NCI-H82 treated with DMSO at 0.1 percent for 48 hours (cell line): Measurements from ENCODE around the gene CARD18.

Experiments
- DNase-seq: peaks from one replicate; lab custom pipeline; 2025; ENCODE audit not compliant: unreplicated experiment; lab: John Stamatoyannopoulos, UW

The CARD18 gene

DNA sequence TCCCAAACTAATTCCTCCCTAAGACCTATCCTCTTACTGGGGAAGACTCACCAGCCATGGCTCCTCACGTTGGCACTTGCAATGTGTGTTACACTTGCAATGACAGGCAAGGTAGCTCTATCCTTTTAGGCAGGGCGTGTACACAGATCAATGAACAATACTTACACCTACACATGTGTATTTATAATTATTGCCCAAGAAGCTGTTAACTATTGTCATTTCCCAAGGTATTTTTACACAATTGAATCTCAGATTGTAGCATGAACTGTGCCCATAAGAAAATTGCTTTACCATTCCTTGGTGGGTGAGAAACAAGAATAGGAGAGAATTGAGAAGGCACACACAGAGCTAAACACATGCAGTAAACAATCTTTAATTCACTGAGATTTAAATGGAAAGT, at the start of gene CARD18:
Gene CARD18, minus strand, starts transcription at position 101 of the 400 bp plus-strand sequence. Its CDS starts 43 bp downstream, at position 58.
- DNase-seq, result no peak

DNA sequence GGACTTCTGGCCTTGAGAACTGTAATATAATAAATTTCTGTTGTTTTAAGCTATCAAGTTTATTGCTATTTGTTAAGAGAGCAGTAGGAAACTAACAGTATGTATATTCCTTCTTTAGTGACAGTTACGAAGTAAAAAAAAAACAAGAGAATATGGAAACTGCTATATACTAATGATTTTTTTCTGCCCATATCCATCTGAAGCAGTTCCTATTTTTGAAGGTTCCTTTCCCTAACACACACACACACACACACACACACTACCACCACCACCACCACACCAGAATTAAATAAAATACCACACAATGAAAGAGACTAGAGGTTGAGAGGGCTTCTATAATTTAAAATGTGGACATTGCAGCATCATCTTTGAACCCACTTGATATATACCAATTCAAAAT, 44.4 kb upstream of the CARD18 start:
- no peak for DNase-seq

- DNase-seq, result no peak
Observed at GRCh38 chr11:105183426-105183825, 43.9 kb upstream of the CARD18 start.

GRCh38 chr11:105181521-105181920, 42.0 kb upstream of the CARD18 start:
- DNase-seq, result no peak

GRCh38 chr11:105181100-105181499, 41.5 kb upstream of the CARD18 start:
- no peak for DNase-seq

DNA sequence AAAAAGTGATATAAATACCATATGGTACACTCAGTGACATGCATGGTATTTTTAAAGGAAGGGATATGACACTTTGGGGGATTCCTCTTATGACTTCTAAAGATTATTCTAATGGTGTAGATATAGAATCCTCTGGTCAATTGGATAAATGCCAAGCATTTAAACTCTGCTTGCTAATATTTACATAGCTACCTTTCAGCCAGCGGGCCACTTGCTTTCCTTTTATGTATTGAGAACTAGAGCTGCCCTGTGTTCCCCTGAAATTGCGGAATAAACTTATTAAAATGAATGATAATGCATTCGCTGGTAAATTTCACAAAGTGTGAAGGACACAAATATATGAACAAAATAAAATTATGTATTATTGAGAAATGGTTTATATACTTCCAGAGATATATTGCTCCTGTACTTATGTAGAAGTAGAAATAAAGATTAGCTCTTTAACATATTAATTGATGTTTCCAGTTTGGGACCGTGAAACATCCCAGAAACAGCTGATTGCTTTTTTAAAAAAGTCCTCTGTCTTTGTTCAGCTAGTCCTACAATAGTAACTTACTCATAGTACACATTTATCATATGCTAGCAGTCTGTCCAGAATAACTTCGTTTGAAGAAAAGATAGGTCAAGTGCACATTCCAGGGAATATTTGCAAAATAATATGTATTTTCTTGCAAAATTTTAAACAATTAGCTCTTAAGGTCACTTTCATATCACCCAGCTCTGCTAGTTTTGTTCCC, 40.1 kb upstream of the CARD18 start:
- DNase-seq, result no peak

DNA sequence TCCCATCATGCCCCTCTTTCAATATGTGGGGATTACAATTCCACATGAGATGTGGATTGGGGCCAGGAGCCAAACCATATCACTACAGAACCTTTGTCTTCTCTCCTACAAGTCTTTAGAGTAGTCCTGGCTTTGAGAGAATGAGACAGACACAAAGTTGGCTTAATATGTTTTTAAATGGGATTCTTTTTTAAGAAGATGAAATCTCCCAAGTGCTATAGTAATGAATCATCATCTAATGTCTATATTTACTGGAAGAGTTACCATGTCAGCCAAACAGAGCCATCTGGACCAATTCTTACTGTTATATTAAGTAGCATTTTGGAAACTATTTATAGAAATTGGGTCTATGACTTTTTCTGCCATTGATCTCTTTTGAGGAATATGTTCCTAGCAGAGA, 38.1 kb upstream of the CARD18 start:
- no peak for DNase-seq

- DNase-seq, result no peak
Observed at GRCh38 chr11:105168457-105168856, 28.9 kb upstream of the CARD18 start.

DNA sequence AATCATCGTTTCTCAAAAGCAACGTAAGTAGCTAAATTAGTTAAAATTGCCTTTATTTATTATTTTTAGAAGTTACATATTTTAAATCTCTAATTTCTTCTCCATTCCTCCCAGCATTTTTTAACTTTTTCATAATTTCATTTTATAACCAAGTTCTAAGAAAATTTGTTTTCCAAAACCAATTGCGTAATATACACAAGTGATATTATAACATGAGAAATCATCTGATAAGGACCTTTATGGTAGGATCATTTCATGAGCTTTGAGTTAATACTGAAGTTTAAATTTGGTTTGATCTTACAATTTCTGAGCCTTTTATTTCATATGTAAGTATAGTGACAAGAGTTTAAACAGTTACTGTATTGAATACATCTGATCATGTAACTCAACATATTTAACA, 27.7 kb upstream of the CARD18 start:
- no peak for DNase-seq

DNA sequence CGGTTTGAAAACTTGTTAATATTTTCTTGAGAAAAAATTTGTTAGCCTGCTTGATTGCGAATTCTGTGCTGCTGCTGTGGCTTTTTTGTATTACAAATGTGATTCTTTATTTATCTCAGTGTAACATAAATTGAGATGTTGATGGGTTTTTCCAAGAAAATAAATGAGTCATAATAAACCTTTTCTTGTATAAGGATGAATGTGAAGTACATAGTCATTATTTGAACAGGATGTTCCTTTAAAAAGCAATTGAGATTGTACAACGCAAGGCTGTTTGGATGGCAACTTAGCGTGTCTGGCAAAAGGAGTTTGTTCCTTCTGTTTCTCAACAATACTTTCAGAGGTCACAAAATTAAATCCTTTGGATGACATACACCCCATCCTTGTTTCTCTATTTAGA, 24.6 kb upstream of the CARD18 start:
- DNase-seq, result no peak

DNA sequence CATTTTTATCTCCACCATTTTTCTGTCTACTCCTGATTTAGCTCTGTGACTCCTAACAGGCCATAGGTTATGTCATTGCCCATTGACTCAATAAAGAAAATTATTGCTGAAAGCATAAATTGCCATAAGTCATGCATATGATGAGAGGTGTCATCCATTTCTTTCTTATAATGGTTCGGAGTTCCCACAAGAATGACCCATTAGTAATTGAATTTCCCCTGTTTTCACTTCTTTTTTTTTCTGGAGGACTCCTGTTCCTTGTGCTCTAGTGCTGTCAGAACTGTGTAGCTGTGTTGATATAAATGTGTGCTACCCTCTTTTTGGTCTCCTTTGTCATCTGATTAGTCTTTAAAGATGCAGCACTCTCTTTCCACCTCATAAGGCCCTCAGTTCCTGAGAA, 22.9 kb upstream of the CARD18 start:
- no peak for DNase-seq

- DNase-seq, result no peak
Observed at GRCh38 chr11:105158436-105158835, 18.9 kb upstream of the CARD18 start.

- no peak for DNase-seq
Observed at GRCh38 chr11:105156720-105157119, 17.2 kb upstream of the CARD18 start.

- no peak for DNase-seq
Observed at GRCh38 chr11:105156231-105156630, 16.7 kb upstream of the CARD18 start.

GRCh38 chr11:105155679-105156078, 16.1 kb upstream of the CARD18 start:
- no peak for DNase-seq

DNA sequence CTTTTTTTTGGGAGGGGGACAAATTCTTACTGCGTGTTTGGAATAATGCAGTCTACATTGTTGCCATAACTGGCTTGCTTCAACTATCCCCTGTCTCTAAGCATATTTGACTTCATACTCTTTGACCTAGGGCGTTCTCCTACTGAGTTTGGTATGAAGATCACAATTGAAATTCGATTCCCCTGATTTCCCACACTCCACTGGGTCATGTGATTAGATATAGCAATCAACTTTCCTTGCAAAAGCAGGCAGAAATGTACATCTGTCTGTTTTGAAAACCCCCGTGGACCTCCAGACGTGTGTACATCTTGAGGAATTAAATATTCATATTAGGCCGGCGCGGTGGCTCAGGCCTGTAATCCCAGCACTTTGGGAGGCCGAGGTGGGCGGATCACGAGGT, 13.8 kb upstream of the CARD18 start:
- DNase-seq, result no peak

GRCh38 chr11:105152560-105152959, 13.0 kb upstream of the CARD18 start:
- DNase-seq, result no peak

GRCh38 chr11:105152021-105152512, 12.5 kb upstream of the CARD18 start:
- DNase-seq, result no peak

GRCh38 chr11:105149477-105149876, 9.9 kb upstream of the CARD18 start:
- DNase-seq, result no peak

DNA sequence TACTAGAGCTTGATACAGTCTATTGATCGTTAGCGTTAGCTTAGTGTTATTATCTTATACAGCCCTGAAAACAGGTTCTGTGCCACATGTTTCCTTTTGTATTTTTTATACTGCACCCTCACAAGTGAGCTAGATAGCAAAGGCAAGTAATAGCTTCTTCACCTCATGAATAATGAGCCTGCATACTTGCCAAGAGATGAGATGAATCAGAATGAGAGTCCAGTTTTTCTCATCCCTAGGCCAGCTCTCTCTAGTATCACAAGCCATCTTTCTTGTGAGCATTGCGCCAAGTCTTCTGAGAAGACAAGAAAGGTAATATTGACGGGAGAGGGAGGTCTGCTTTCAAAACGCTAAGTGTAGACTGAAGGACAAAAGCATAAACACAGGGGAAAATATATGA, 8.7 kb upstream of the CARD18 start:
- no peak for DNase-seq

GRCh38 chr11:105144887-105145286, 5.3 kb upstream of the CARD18 start:
- DNase-seq, result no peak

- no peak for DNase-seq
Observed at GRCh38 chr11:105142167-105142566, 2.6 kb upstream of the CARD18 start.

- no peak for DNase-seq
Observed at GRCh38 chr11:105137286-105137685, 2.3 kb downstream of the CARD18 start.
